ENCODE data around the gene ERC2.

Gene ERC2

GRCh38 chr3:56123487-56123886 is 344.8 kb downstream of the ERC2 start:
- DNase-seq (ENCODE audit: low read depth, low spot score) = no peak

GRCh38 chr3:56122911-56123310 is 345.4 kb downstream of the ERC2 start:
- DNase-seq (ENCODE audit: low read depth, low spot score) = no peak

GRCh38 chr3:56121716-56122115 is 346.6 kb downstream of the ERC2 start:
- DNase-seq (ENCODE audit: low read depth, low spot score) = no peak

- DNase-seq (ENCODE audit: low read depth, low spot score) = no peak
These were observed 348.5 kb downstream of the ERC2 start for GRCh38 chr3:56119575-56120349.

- no peak for DNase-seq (ENCODE audit: low read depth, low spot score)
These were observed 349.3 kb downstream of the ERC2 start for GRCh38 chr3:56118968-56119367.

- no peak for DNase-seq (ENCODE audit: low read depth, low spot score)
These were observed 352.6 kb downstream of the ERC2 start for GRCh38 chr3:56115698-56116097.

- no peak for DNase-seq (ENCODE audit: low read depth, low spot score)
These were observed 353.1 kb downstream of the ERC2 start for GRCh38 chr3:56115199-56115598.

GRCh38 chr3:56113908-56114307 is 354.4 kb downstream of the ERC2 start:
- DNase-seq (ENCODE audit: low read depth, low spot score) = no peak

GRCh38 chr3:56113231-56113630 is 355.0 kb downstream of the ERC2 start:
- DNase-seq (ENCODE audit: low read depth, low spot score) = no peak

- DNase-seq (ENCODE audit: low read depth, low spot score) = no peak
These were observed 356.5 kb downstream of the ERC2 start for GRCh38 chr3:56111606-56112304.

GRCh38 chr3:56110886-56111285 is 357.4 kb downstream of the ERC2 start:
- no peak for DNase-seq (ENCODE audit: low read depth, low spot score)

GRCh38 chr3:56107157-56107556 is 361.1 kb downstream of the ERC2 start:
- no peak for DNase-seq (ENCODE audit: low read depth, low spot score)

GRCh38 chr3:56102032-56102431 is 366.2 kb downstream of the ERC2 start:
- no peak for DNase-seq (ENCODE audit: low read depth, low spot score)

GRCh38 chr3:56101576-56101975 is 366.7 kb downstream of the ERC2 start:
- DNase-seq (ENCODE audit: low read depth, low spot score) = no peak

GRCh38 chr3:56096999-56097398 is 371.3 kb downstream of the ERC2 start:
- DNase-seq (ENCODE audit: low read depth, low spot score) = no peak

GRCh38 chr3:56094170-56094569 is 374.1 kb downstream of the ERC2 start:
- no peak for DNase-seq (ENCODE audit: low read depth, low spot score)

- DNase-seq (ENCODE audit: low read depth, low spot score) = no peak
These were observed 378.5 kb downstream of the ERC2 start for GRCh38 chr3:56089739-56090138.

- no peak for DNase-seq (ENCODE audit: low read depth, low spot score)
These were observed 380.7 kb downstream of the ERC2 start for GRCh38 chr3:56087451-56088053.

GRCh38 chr3:56086355-56086754 is 381.9 kb downstream of the ERC2 start:
- no peak for DNase-seq (ENCODE audit: low read depth, low spot score)

- no peak for DNase-seq (ENCODE audit: low read depth, low spot score)
These were observed 387.0 kb downstream of the ERC2 start for GRCh38 chr3:56081246-56081645.

GRCh38 chr3:56076746-56077145 is 391.5 kb downstream of the ERC2 start:
- no peak for DNase-seq (ENCODE audit: low read depth, low spot score)

GRCh38 chr3:56075089-56075488 is 393.2 kb downstream of the ERC2 start:
- no peak for DNase-seq (ENCODE audit: low read depth, low spot score)

- no peak for DNase-seq (ENCODE audit: low read depth, low spot score)
These were observed 398.5 kb downstream of the ERC2 start for GRCh38 chr3:56069766-56070165.
